Measurements from ENCODE around the gene PKD1L1. TPM values are rescaled to one million over a fixed set of nuclear protein-coding genes. Genes with fewer than 3 reads are reported as not detected.

The PKD1L1 gene
- total RNA-seq, 2 donors from 2014 or later: 0.59 to 40.9 TPM

DNA sequence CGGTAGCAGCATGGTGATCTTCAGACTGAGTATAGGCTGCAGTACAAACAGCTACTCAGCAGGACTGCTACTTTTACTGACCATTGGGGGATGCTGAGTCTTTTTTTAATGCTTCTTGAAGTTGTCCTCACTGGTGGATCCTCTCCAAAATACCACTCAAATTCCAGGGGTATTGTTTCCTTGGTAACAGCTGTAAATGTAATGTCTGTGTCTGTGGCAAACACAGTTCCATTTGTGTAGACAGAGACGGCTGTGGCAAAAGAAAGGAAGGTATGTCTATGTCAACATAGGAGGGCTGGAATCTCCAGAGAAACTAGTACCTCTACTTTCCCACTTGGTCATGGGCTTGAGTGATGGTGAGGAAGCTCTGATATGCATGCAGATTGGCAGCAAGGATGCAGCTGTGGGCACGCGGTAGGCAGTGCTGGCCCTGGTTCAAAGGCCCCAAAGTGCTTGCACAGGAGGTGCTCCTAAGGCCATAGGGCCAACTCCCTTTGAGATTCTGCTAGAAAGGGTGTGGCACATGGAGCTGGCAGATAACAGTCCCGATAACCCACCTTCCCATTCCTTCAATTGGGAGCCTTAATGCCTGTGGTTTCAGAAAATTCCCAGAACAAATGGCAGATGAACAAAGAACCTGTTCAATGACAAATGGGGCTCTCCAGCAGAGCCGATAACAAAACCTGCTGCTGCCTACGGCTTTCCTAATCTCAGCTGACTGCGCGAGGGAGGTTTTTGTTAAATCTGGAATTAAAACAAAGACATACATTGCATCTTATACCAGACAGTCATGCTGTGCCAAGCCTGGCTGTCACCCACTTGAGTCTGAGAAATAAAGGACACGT, 43.0 kb downstream of the PKD1L1 start:
- Histone ChIP-seq H3K27ac (no peak overlapping the region), H3K9me3 (no peaks in the 10 kb centered on the region), H3K36me3 (no peaks in the 10 kb centered on the region), H3K4me3 (no peak overlapping the region), H3K27me3 (replicated peaks; ENCODE audit: insufficient read depth) (no peaks in the 10 kb centered on the region), H3K4me1 (replicated peaks) (no peaks in the 10 kb centered on the region)
- WGBS: 57% methylated on average over 10 of the region's 10 CpGs
- intact Hi-C loops (cut with DNase I): no loop called here
- TF ChIP-seq, protein P1, sequence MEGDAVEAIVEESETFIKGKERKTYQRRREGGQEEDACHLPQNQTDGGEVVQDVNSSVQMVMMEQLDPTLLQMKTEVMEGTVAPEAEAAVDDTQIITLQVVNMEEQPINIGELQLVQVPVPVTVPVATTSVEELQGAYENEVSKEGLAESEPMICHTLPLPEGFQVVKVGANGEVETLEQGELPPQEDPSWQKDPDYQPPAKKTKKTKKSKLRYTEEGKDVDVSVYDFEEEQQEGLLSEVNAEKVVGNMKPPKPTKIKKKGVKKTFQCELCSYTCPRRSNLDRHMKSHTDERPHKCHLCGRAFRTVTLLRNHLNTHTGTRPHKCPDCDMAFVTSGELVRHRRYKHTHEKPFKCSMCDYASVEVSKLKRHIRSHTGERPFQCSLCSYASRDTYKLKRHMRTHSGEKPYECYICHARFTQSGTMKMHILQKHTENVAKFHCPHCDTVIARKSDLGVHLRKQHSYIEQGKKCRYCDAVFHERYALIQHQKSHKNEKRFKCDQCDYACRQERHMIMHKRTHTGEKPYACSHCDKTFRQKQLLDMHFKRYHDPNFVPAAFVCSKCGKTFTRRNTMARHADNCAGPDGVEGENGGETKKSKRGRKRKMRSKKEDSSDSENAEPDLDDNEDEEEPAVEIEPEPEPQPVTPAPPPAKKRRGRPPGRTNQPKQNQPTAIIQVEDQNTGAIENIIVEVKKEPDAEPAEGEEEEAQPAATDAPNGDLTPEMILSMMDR (IDR thresholded peaks at IDR 0.05): no peak
- TF ChIP-seq POLR2A (IDR thresholded peaks at IDR 0.05): no peak
- TF ChIP-seq POLR2AphosphoS5 (IDR thresholded peaks at IDR 0.05): no peak
- no peak for DNase-seq (ENCODE audit: low spot score)

DNA sequence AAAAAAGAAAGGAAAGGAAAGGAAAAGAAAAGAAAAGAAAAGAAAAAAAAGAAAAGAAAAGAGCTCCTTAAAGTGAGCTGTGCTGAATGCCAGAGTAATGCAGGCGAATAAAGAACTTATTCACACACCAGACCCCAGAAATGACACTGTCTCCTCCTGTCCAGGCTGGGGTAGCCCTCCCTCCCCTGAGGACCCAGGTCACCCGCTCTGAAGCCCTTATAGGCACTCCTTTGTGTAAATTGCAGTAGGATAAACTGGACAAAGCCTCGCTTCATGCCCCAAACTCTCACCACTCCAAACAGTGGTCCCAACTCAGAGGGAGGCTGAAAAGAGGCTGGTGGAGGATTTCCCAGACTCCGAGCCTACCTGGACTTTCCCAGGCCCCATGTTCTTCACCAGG, 46.3 kb downstream of the PKD1L1 start:
- Histone ChIP-seq H3K9me3 (no peaks in the 10 kb centered on the region), H3K4me3 (no peak overlapping the region), H3K4me1 (replicated peaks) (no peaks in the 10 kb centered on the region), H3K27ac (no peak overlapping the region), H3K36me3 (no peaks in the 10 kb centered on the region), H3K27me3 (replicated peaks; ENCODE audit: insufficient read depth) (no peaks in the 10 kb centered on the region)
- 74% methylated on average over 4 of the region's 4 CpGs for WGBS
- intact Hi-C loops (cut with DNase I): no loop called here
- DNase-seq (ENCODE audit: low spot score): no peak
- no peak for TF ChIP-seq POLR2A (IDR thresholded peaks at IDR 0.05)
- TF ChIP-seq, protein P1 (IDR thresholded peaks at IDR 0.05): no peak
- no peak for TF ChIP-seq POLR2AphosphoS5 (IDR thresholded peaks at IDR 0.05)

DNA sequence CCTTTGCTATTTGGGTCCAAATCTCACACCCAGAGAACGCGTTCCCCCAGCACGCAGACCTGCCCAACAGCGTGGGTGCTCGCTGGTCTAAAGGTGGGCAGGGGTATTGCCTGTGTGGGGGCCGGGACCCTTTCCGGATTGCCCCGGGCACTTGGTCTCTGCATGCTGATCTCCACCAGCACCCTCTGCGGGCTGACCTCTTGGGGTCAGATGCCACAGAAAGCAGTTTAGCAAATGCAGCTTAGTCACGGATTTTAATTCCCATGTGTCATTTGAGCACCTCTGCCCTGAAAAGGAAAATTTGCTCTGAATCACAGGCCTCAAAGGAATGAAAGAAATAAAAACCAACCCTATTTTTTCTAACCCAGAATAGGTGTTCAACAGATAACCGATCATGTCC, 46.7 kb downstream of the PKD1L1 start:
- intact Hi-C loops (cut with DNase I): no loop called here
- no peaks in the 10 kb centered on the region for H3K9me3 ChIP-seq

DNA sequence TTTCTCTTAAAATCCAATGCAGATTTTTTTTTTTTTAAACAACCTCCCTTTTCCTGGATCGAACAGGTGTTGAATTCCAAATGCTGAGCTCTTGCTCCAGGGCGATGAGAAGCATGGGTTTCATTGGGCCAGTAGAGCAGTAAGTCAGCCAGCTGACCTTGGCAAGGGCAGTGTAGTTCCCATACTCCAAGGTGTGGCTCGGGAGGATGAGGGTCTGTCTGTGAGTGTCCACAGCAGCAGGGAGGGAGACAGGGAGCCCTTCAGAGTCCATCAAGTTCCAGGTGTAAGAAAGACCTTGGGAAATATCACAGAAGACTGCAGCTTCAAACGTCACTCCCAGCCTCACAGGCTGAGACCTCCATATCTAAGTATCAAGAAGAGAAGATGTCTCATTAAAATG, 50.4 kb downstream of the PKD1L1 start:
- Histone ChIP-seq H3K36me3 (no peaks in the 10 kb centered on the region), H3K4me3 (no peak overlapping the region), H3K9me3 (no peaks in the 10 kb centered on the region), H3K27me3 (replicated peaks; ENCODE audit: insufficient read depth) (no peaks in the 10 kb centered on the region), H3K4me1 (replicated peaks) (no peaks in the 10 kb centered on the region), H3K27ac (no peak overlapping the region)
- whole genome bisulfite sequencing: 52% methylated on average over 4 of the region's 4 CpGs
- intact Hi-C loops (cut with DNase I): no loop called here
- DNase-seq (ENCODE audit: low spot score): no peak
- TF ChIP-seq, protein P1 (IDR thresholded peaks at IDR 0.05): no peak
- no peak for TF ChIP-seq POLR2A (IDR thresholded peaks at IDR 0.05)
- TF ChIP-seq POLR2AphosphoS5 (IDR thresholded peaks at IDR 0.05): no peak

More for the DNA sequence above, 46.7 kb downstream of the PKD1L1 start:
- H3K27me3 ChIP-seq (replicated peaks; ENCODE audit: insufficient read depth): no peaks in the 10 kb centered on the region
- H3K4me3 ChIP-seq: no peak overlapping the region
- H3K27ac ChIP-seq: no peak overlapping the region
- WGBS: 88% methylated on average over 11 of the region's 11 CpGs
- no peaks in the 10 kb centered on the region for H3K36me3 ChIP-seq
- DNase-seq (ENCODE audit: low spot score): no peak
- no peaks in the 10 kb centered on the region for H3K4me1 ChIP-seq (replicated peaks)
- TF ChIP-seq POLR2A (IDR thresholded peaks at IDR 0.05) (no peak), POLR2AphosphoS5 (IDR thresholded peaks at IDR 0.05) (no peak)
- TF ChIP-seq, protein P1 (IDR thresholded peaks at IDR 0.05): no peak

Data from prostate gland (tissue), 2 donors.